Measurements from ENCODE around the gene PSMD9. TPM values are rescaled to one million over a fixed set of nuclear protein-coding genes. Genes with fewer than 3 reads are reported as not detected.
"Not testable (repeated sequence)": the region's sequence is repeated elsewhere in the genome, so short reads cannot be mapped to it uniquely, and the experiment has no call there.

PSMD9 gene
- total RNA-seq, 6 experiments from 2014 or later = 20.0 to 56.4 (median 28.4) TPM

- TF ChIP-seq POLR2A (IDR thresholded peaks at IDR 0.05) = no peak
- no peak for TF ChIP-seq CTCF (IDR thresholded peaks at IDR 0.05)
- Histone ChIP-seq H3K4me1 (no peaks in the 10 kb centered on the region), H3K27ac (no peak overlapping the region), H3K4me3 (no peak overlapping the region), H3K9me3 (no peaks in the 10 kb centered on the region), H3K27me3 (no peaks in the 10 kb centered on the region), H3K36me3 (peaks cover 0 to 97% (median 36%) of the 10 kb centered on the region in 4 donors)
- 70% methylated on average over 12 of the region's 13 CpGs for WGBS (ENCODE audit: insufficient coverage, low coverage, low lambda C conversion rate, missing lambda C conversion rate)
- DNase-seq = no peak
- no peak for ATAC-seq
- intact Hi-C loops (cut with DNase I) = loop anchor here in 1 of 2 donors (5.0 kb wide), 1 partner anchor 44 kb away; the partner anchor contains the start of gene PSMD9
Observed at GRCh38 chr12:121843236-121843982, 45.2 kb upstream of the PSMD9 start.

GRCh38 chr12:121845701-121846100 is 42.9 kb upstream of the PSMD9 start:
- intact Hi-C loops (cut with DNase I) = no loop called here
- no peaks in the 10 kb centered on the region for H3K27me3 ChIP-seq
- H3K4me1 ChIP-seq = no peaks in the 10 kb centered on the region
- no peak for DNase-seq
- WGBS (ENCODE audit: insufficient coverage, low coverage, low lambda C conversion rate, missing lambda C conversion rate) = 100% methylated on average over 1 of the region's 1 CpG
- no peak for ATAC-seq
- H3K4me3 ChIP-seq = no peak overlapping the region
- no peak overlapping the region for H3K27ac ChIP-seq
- H3K9me3 ChIP-seq = no peaks in the 10 kb centered on the region
- peaks cover 0 to 98% (median 46%) of the 10 kb centered on the region in 4 donors for H3K36me3 ChIP-seq
- TF ChIP-seq POLR2A (IDR thresholded peaks at IDR 0.05) = no peak
- TF ChIP-seq CTCF (IDR thresholded peaks at IDR 0.05) = no peak

- intact Hi-C loops (cut with DNase I) = no loop called here
- Histone ChIP-seq H3K36me3 (peaks cover 0 to 95% (median 34%) of the 10 kb centered on the region in 4 donors), H3K4me3 (no peak overlapping the region), H3K4me1 (no peaks in the 10 kb centered on the region), H3K27ac (no peak overlapping the region), H3K27me3 (no peaks in the 10 kb centered on the region), H3K9me3 (no peaks in the 10 kb centered on the region)
- ATAC-seq (no peak), DNase-seq (no peak)
- WGBS (ENCODE audit: insufficient coverage, low coverage, low lambda C conversion rate, missing lambda C conversion rate) = 100% methylated on average over 2 of the region's 6 CpGs
- TF ChIP-seq CTCF (IDR thresholded peaks at IDR 0.05) = no peak
- no peak for TF ChIP-seq POLR2A (IDR thresholded peaks at IDR 0.05)
Observed at GRCh38 chr12:121849211-121849610, 39.4 kb upstream of the PSMD9 start.

- TF ChIP-seq CTCF (IDR thresholded peaks at IDR 0.05) = no peak
- TF ChIP-seq POLR2A (IDR thresholded peaks at IDR 0.05) = no peak
- Histone ChIP-seq H3K36me3 (peaks cover 0 to 95% (median 33%) of the 10 kb centered on the region in 4 donors), H3K4me3 (no peak overlapping the region), H3K27me3 (no peaks in the 10 kb centered on the region), H3K27ac (no peak overlapping the region), H3K9me3 (no peaks in the 10 kb centered on the region), H3K4me1 (peaks cover 0 to 3% (median 0%) of the 10 kb centered on the region in 4 donors)
- intact Hi-C loops (cut with DNase I) = no loop called here
- ATAC-seq = peak in 2 of 4 donors; percentile 8 to 16
- no peak for DNase-seq
- WGBS (ENCODE audit: insufficient coverage, low coverage, low lambda C conversion rate, missing lambda C conversion rate) = 66% methylated on average over 3 of the region's 13 CpGs
Observed at GRCh38 chr12:121849665-121850064, 38.9 kb upstream of the PSMD9 start.

- H3K4me3 ChIP-seq; intact Hi-C loops (cut with DNase I); H3K27ac ChIP-seq; DNase-seq; ATAC-seq; H3K27me3 ChIP-seq; H3K9me3 ChIP-seq: not testable (repeated sequence)
- WGBS (ENCODE audit: insufficient coverage, low coverage, low lambda C conversion rate, missing lambda C conversion rate) = 50% methylated on average over 3 of the region's 3 CpGs
- H3K4me1 ChIP-seq = peaks cover 0 to 18% (median 0%) of the 10 kb centered on the region in 4 donors
- peaks cover 0 to 85% (median 24%) of the 10 kb centered on the region in 4 donors for H3K36me3 ChIP-seq
Observed at GRCh38 chr12:121852392-121852791, 36.2 kb upstream of the PSMD9 start.
